GM21526 (cell line): ENCODE data around the gene CEP170.
A peak's percentile ranks its signal among the peaks of the same experiment; 100 is the strongest.
"Not testable (repeated sequence)": the region's sequence is repeated elsewhere in the genome, so short reads cannot be mapped to it uniquely, and the experiment has no call there.

Experiments used
- ATAC-seq: cut with Tn5 transposase; IDR thresholded peaks from one replicate; pipeline ENCODE4 v1.9.1; 2021; ENCODE audit warnings: moderate library complexity; ENCODE audit not compliant: unreplicated experiment, low FRiP score

The CEP170 gene

DNA sequence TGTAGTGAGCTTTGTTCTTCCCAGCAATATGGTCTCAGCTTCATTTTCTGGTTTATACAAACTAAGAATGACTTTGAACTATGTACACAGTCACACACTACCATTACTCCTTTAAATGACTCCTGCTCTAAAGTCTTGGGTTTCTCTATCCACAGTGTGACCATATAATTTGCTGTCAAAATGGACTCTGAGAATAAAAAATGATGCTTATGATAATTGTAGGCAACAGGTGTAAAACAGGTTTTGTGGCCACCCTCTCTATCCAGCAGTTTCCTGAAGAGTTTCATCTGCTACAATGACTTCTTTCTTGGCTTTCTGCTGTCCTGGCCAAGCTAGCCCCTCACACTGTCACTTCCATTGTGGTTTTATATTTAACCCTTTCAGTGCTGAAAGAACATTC lies 71.4 kb downstream of the CEP170 start:
- not testable (repeated sequence) for ATAC-seq

DNA sequence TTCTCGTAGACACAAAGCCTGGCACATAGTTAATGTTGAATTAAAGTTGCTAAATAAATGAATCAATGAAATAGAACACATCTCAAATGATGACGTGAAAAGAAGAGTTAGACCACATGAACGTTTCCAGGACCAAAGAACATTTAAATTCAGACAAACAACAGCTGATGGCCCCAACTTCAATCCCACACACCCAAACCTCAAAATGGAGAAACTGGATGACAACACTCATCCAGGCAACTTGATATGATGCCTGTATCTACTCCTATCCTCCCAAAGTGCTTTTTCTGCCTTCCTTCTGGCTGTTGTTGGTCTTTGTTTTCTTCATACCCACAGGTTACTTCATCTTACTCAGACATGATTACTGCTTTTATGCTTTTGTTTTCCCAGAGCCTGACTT lies 71.9 kb downstream of the CEP170 start:
- ATAC-seq: not testable (repeated sequence)

- ATAC-seq: no peak
These were observed 75.4 kb downstream of the CEP170 start for GRCh38 chr1:243179720-243180119.

DNA sequence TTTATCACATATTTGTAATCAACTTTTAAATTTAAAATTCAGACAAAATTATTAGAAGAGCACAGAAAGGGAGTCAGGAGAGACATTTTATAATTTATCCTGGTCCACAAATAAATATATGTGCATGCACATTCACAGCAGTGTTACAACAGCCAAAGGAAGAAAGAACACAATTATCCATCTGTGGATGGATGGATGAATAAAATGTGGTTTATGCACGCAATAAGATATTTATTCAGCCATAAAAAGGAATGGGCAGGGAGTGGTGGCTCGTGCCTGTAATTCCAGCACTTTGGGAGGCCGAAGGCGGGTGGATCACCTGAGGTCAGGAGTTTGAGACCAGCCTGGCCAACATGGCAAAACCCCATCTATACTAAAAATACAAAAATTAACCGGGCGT lies 77.3 kb downstream of the CEP170 start:
- ATAC-seq: not testable (repeated sequence)

- ATAC-seq: not testable (repeated sequence)
These were observed 81.2 kb downstream of the CEP170 start for GRCh38 chr1:243173758-243174369.

- ATAC-seq: not testable (repeated sequence)
These were observed 90.2 kb downstream of the CEP170 start for GRCh38 chr1:243164911-243165310.

DNA sequence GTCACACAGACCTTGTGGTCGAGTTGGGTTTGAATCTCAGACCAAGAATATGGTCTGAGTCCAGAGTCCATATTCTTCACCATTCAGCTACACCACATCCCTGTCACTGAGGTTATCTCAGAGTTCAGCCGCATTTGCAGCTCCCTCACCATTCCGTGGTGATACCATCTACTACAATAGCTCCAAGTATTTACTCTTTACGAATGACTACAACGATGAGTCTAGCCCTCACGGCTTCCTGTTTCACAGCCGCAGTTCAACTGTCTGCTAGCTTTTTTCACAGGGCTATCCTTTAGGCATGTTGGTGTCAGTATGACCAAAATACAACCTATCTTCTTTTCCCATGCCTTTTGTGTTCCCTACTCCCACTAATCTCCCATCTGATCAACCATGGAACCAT lies 104.2 kb downstream of the CEP170 start:
- ATAC-seq: not testable (repeated sequence)

- not testable (repeated sequence) for ATAC-seq
These were observed 106.0 kb downstream of the CEP170 start for GRCh38 chr1:243149120-243149519.

GRCh38 chr1:243147351-243147750 lies 107.7 kb downstream of the CEP170 start:
- not testable (repeated sequence) for ATAC-seq

- not testable (repeated sequence) for ATAC-seq
These were observed 114.6 kb downstream of the CEP170 start for GRCh38 chr1:243140498-243140897.

- not testable (repeated sequence) for ATAC-seq
These were observed 132.1 kb downstream of the CEP170 start for GRCh38 chr1:243122876-243123409.

- not testable (repeated sequence) for ATAC-seq
These were observed 133.1 kb downstream of the CEP170 start for GRCh38 chr1:243121939-243122338.

GRCh38 chr1:243118601-243119322 lies 136.3 kb downstream of the CEP170 start:
- ATAC-seq: not testable (repeated sequence)

GRCh38 chr1:243116187-243116586 lies 138.9 kb downstream of the CEP170 start:
- ATAC-seq: not testable (repeated sequence)

GRCh38 chr1:243114769-243115168 lies 140.3 kb downstream of the CEP170 start:
- peak; percentile 10 for ATAC-seq

DNA sequence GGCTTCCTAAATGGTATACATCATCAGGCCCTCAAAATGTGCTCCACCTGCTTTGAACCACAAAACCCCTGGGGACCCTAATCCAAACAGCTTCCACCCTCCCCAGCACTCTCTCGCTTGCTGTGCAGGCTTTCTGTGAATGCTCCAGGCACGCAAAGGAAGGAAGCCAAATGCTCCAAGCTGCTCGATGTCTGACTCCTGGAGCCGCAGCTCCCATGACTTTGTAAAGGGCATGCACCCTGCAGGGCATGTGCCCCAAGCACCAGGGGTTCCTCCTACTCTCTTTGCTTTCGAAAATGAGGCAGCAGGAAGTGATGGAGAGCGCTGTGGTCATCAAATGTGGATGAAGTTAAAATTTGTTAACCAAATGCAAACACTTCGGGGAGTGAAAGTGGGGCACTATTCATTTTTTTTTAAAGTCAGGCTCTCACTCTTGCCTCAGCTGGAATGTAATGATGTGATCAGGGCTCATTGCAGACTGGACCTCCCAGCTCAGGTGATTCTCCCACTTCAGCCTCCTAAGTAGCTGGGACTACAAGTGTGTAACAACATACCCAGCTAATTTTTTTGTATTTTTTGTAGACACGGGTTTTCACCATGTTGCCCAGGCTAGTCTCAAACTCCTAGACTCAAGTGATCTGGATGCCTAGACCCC lies 140.9 kb downstream of the CEP170 start:
- peak; percentile 88 for ATAC-seq

DNA sequence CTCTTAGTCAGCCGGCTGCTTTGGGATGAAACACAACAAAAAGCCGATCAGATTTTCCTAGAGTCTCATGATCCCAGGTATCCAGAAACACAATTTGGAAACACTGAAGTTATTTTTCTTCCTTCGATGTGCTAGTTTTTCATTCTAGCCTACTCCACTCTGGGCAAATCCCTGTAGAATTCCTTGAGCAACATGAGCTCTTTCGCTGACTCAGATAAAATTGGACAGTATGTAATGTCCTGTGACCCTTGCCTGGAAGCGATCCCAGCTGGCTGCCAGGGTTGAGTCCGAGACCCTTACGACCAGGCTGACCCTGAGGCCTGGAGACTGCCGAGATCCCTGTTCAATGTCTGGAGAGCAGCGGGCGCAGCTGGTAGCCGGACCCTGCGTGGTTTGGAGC lies 147.9 kb downstream of the CEP170 start:
- not testable (repeated sequence) for ATAC-seq

- ATAC-seq: not testable (repeated sequence)
These were observed 149.3 kb downstream of the CEP170 start for GRCh38 chr1:243105652-243106332.

DNA sequence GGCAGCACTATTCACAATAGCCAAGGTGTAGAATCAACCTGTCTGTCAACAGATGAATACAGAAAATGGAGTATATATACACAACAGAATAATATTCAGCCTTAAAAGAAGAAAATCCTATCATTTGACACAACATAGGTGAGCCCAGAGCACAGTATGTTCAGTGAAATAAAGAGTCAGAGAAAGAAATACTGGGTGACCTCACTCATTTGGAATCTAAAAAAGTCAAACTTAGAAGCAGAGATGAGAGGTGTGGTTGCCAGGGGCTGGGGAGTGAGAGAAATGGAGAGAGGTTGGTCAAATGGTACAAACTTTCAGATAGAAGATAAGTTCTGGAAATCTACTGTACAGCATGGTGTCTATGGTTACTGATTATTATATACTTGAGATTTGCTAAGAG lies 150.0 kb downstream of the CEP170 start:
- ATAC-seq: not testable (repeated sequence)

DNA sequence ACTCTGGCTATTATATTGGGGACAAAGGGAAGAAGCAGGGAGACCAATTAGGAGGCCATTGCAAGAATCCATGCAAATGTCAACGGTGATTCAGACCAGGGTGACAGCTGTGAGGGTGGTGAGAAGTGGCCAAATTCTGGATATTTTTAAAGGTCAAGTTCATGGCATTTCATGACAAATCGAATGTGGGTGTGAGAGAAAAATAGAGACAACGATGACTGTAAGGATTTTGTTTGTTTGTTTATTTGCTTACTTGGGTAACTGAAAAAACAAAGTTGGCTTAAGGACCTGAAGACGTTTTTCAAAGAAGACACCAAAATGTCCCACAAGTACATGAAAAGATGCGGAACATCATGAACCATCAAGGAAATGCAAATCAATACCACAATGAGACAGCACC lies 150.6 kb downstream of the CEP170 start:
- ATAC-seq: not testable (repeated sequence)
